Measurements from ENCODE around the gene WIPF3.

- TF ChIP-seq YY1 (IDR thresholded peaks at IDR 0.05; ENCODE audit: insufficient read depth, insufficient read length) (no peak), ZNF274 (IDR thresholded peaks at IDR 0.05; ENCODE audit: low read depth, low read length) (no peak), SUZ12 (IDR thresholded peaks at IDR 0.05; ENCODE audit: extremely low read depth, insufficient read depth, insufficient read length) (no peak)
Measured at GRCh38 chr7:29893351-29893965, 87.2 kb downstream of the WIPF3 start.
